Endodermal cell (in vitro differentiated cells): ENCODE measurements around the gene MRPL40. TPM values are rescaled to one million over a fixed set of nuclear protein-coding genes. Genes with fewer than 3 reads are reported as not detected.

Source experiments
- DNase-seq: peaks from one replicate; pipeline ENCODE4 v3.0.0-alpha.2; 2017
- H3K27ac ChIP-seq: 2 replicates; pipeline ENCODE4 v1.5.1; 2013; ENCODE audit warnings: mild to moderate bottlenecking, low read depth, low read length, moderate library complexity
- H3K27me3 ChIP-seq: 2 replicates; pipeline ENCODE4 v1.6.1; 2013; ENCODE audit warnings: mild to moderate bottlenecking, low read length, moderate library complexity; ENCODE audit not compliant: insufficient read depth, control insufficient read depth, poor library complexity, severe bottlenecking
- H3K36me3 ChIP-seq: 2 replicates; pipeline ENCODE4 v1.7.0; 2013; ENCODE audit warnings: mild to moderate bottlenecking, low read length, moderate library complexity; ENCODE audit not compliant: control insufficient read depth, insufficient read depth
- H3K4me1 ChIP-seq: one replicate; pipeline ENCODE4 v1.7.0; 2013; ENCODE audit warnings: low read length; ENCODE audit not compliant: control insufficient read depth, insufficient read depth
- H3K4me3 ChIP-seq: 2 replicates; pipeline ENCODE4 v1.5.1; 2013; ENCODE audit warnings: mild to moderate bottlenecking, low read length, moderate library complexity
- H3K9ac ChIP-seq: 2 replicates; pipeline ENCODE4 v1.6.1; 2013; ENCODE audit warnings: mild to moderate bottlenecking, low read length, moderate library complexity; ENCODE audit not compliant: poor library complexity, severe bottlenecking; ENCODE audit errors: extremely low read depth
- H3K9me3 ChIP-seq: 2 replicates; pipeline ENCODE4 v1.6.1; 2013; ENCODE audit warnings: mild to moderate bottlenecking, low read length, moderate library complexity; ENCODE audit not compliant: control insufficient read depth
- H3K27ac Mint-ChIP-seq: 2 replicates; pipeline ENCODE4 v1.8.0; 2020; ENCODE audit warnings: mixed read lengths
- H3K27me3 Mint-ChIP-seq: 2 replicates; pipeline ENCODE4 v1.8.0; 2021; ENCODE audit warnings: mild to moderate bottlenecking, mixed read lengths; ENCODE audit not compliant: insufficient read depth
- H3K36me3 Mint-ChIP-seq: 2 replicates; pipeline ENCODE4 v1.8.0; 2020; ENCODE audit warnings: low read depth, mixed read lengths
- H3K4me1 Mint-ChIP-seq: 2 replicates; pipeline ENCODE4 v1.8.0; 2020; ENCODE audit warnings: mixed read lengths
- H3K4me3 Mint-ChIP-seq: 2 replicates; pipeline ENCODE4 v1.8.0; 2020; ENCODE audit warnings: mild to moderate bottlenecking, moderate library complexity, mixed read lengths
- H3K9me3 Mint-ChIP-seq: 2 replicates; pipeline ENCODE4 v1.8.0; 2020; ENCODE audit warnings: mild to moderate bottlenecking, mixed read lengths
- WGBS, 2 experiments: methylation state at CpG; one replicate each; pipeline versions ENCODE4 v1.1.5 to v1.1.7; 2013; ENCODE audit warnings: missing lambda C conversion rate in 2 of 2, mixed read lengths in 1 of 2; ENCODE audit not compliant: insufficient coverage in 1 of 2, insufficient read length in 1 of 2; 5-methylcytosine and 5-hydroxymethylcytosine counted together
- total RNA-seq, 2 donors: library from RNA; stranded (reverse); fragmentation: NEBNext Ultra II Directional in 1 of 2; extraction: Animal tissue kit (Norgen Biotek cat#: 25700) in 1 of 2; gene quantifications; 2 replicates in 1 of 2; 3 replicates in 1 of 2; pipeline ENCODE4 v1.2.1, GENCODE V29; 2021
- TF ChIP-seq, protein P1 (sequence below): fragments of 200-600 bp; sonication (generic); conservative IDR thresholded peaks from 2 replicates; pipeline ENCODE4 v1.5.0; 2021; ENCODE audit warnings: antibody characterized with exemption, mild to moderate bottlenecking

Gene MRPL40
- total RNA-seq, 2 donors from 2014 or later = 20.3 to 26.5 TPM

DNA sequence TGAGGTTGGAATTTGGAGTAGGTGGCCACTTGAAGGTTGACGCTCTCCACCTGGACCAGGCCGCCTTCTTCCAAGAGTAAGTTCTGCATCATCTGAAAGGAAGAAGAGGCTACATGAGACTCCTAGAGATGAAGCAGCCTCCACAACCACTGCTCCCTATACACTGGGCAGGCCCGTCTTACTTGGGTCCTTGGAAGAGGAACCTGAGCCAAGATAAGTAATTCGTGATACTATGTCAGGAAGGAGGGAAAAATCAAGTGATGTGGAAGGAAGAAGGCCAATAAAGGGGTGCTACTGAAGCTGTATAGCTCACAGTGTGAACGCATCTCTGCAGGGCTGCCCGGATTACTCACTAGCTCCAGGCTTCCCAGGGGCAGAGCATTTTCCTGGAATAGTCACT lies 35.6 kb downstream of the MRPL40 start:
- no peak overlapping the region for H3K27ac Mint-ChIP-seq

DNA sequence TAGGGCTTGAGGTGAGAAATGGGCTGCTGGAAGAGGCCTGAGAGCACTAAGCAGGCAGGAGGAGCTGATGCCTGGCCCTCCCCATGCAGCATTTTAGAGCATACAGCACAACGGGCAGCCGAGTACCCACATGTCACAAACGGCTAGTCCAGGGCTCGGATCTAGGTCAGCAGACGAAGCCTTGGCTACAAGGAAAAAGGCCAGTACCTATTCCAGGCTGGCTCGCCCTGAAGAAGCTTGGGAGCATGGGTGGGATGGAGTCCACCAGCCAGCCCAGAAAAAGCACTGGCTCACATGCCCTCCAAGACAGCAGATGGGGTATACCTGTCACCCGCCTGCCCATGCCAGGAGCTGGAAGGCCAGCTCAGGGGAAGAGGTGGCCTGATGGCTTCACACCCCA lies 37.1 kb downstream of the MRPL40 start:
- no peaks in the 10 kb centered on the region for H3K27me3 Mint-ChIP-seq
- Histone ChIP-seq H3K9me3 (no peaks in the 10 kb centered on the region), H3K4me3 (no peak overlapping the region), H3K36me3 (peaks cover 93% of the 10 kb centered on the region), H3K27me3 (no peaks in the 10 kb centered on the region), H3K4me1 (no peaks in the 10 kb centered on the region), H3K27ac (no peak overlapping the region), H3K9ac (no peak overlapping the region)
- no peak for DNase-seq
- H3K27ac Mint-ChIP-seq = no peak overlapping the region
- peaks cover 75% of the 10 kb centered on the region for H3K36me3 Mint-ChIP-seq
- no peaks in the 10 kb centered on the region for H3K4me1 Mint-ChIP-seq
- no peaks in the 10 kb centered on the region for H3K9me3 Mint-ChIP-seq
- no peak overlapping the region for H3K4me3 Mint-ChIP-seq
- WGBS, 2 experiments = 91 to 100% methylated on average over 6 to 7 of the region's 7 CpGs
- TF ChIP-seq, protein P1, sequence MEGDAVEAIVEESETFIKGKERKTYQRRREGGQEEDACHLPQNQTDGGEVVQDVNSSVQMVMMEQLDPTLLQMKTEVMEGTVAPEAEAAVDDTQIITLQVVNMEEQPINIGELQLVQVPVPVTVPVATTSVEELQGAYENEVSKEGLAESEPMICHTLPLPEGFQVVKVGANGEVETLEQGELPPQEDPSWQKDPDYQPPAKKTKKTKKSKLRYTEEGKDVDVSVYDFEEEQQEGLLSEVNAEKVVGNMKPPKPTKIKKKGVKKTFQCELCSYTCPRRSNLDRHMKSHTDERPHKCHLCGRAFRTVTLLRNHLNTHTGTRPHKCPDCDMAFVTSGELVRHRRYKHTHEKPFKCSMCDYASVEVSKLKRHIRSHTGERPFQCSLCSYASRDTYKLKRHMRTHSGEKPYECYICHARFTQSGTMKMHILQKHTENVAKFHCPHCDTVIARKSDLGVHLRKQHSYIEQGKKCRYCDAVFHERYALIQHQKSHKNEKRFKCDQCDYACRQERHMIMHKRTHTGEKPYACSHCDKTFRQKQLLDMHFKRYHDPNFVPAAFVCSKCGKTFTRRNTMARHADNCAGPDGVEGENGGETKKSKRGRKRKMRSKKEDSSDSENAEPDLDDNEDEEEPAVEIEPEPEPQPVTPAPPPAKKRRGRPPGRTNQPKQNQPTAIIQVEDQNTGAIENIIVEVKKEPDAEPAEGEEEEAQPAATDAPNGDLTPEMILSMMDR = no peak

More for the DNA sequence above, 35.6 kb downstream of the MRPL40 start:
- H3K9ac ChIP-seq = no peak overlapping the region
- H3K27me3 Mint-ChIP-seq = no peaks in the 10 kb centered on the region
- H3K9me3 ChIP-seq = no peaks in the 10 kb centered on the region
- no peaks in the 10 kb centered on the region for H3K4me1 Mint-ChIP-seq
- no peaks in the 10 kb centered on the region for H3K9me3 Mint-ChIP-seq
- H3K4me3 Mint-ChIP-seq = no peak overlapping the region
- H3K27me3 ChIP-seq = no peaks in the 10 kb centered on the region
- no peak overlapping the region for H3K27ac ChIP-seq
- H3K4me1 ChIP-seq = no peaks in the 10 kb centered on the region
- no peak overlapping the region for H3K4me3 ChIP-seq
- H3K36me3 Mint-ChIP-seq = peaks cover 71% of the 10 kb centered on the region
- 93 to 98% methylated on average over 4 to 6 of the region's 6 CpGs for WGBS, 2 experiments
- peaks cover 97% of the 10 kb centered on the region for H3K36me3 ChIP-seq
- DNase-seq = no peak
- TF ChIP-seq, protein P1 = no peak

GRCh38 chr22:19470010-19470409 lies 37.7 kb downstream of the MRPL40 start:
- WGBS, 2 experiments = 96 to 100% methylated on average over 1 to 2 of the region's 2 CpGs
- Histone ChIP-seq H3K9ac (no peak overlapping the region), H3K9me3 (no peaks in the 10 kb centered on the region), H3K36me3 (peaks cover 92% of the 10 kb centered on the region), H3K27ac (no peak overlapping the region), H3K4me3 (no peak overlapping the region), H3K27me3 (no peaks in the 10 kb centered on the region), H3K4me1 (no peaks in the 10 kb centered on the region)
- Mint-ChIP-seq H3K27ac (no peak overlapping the region), H3K4me3 (no peak overlapping the region), H3K36me3 (peaks cover 71% of the 10 kb centered on the region), H3K4me1 (no peaks in the 10 kb centered on the region), H3K9me3 (no peaks in the 10 kb centered on the region), H3K27me3 (no peaks in the 10 kb centered on the region)
- no peak for DNase-seq
- TF ChIP-seq, protein P1 = no peak
